MM.1S (cell line): Measurements from ENCODE around the gene KLHL36.

Experiments
- EZH2 ChIP-seq: fragments of 300-600 bp; sonication (generic); optimal IDR thresholded peaks from 2 replicates; pipeline ENCODE3; 2017; ENCODE audit warnings: low read depth, mild to moderate bottlenecking, antibody characterized with exemption, low read length, mixed read lengths
- TF ChIP-seq, protein P1 (sequence below): fragments of 300-600 bp; sonication (generic); IDR thresholded peaks from 2 replicates; pipeline ENCODE4 v1.5.1; 2016; ENCODE audit warnings: antibody characterized with exemption, low read length, mixed read lengths

DNA sequence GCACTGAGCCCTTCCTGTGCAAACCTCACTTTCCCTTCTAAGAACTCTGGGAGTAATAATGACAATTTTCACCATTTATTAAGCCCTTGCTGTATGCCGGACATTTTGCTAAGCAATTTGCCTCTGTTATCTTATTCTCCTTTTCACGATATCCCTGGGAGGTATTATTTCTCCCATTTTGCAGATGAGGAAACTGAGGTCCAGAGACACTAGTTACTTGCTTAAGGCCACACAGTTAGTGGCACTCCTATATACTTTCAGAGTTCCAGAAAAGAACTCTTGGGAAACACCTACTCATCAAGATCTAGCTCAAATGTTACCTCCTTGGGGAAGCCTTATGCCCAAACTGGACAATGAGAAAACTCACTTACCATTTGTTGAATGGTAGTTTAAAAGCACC is 46.7 kb downstream of the KLHL36 start:
- no peak for TF ChIP-seq EZH2
- TF ChIP-seq, protein P1, sequence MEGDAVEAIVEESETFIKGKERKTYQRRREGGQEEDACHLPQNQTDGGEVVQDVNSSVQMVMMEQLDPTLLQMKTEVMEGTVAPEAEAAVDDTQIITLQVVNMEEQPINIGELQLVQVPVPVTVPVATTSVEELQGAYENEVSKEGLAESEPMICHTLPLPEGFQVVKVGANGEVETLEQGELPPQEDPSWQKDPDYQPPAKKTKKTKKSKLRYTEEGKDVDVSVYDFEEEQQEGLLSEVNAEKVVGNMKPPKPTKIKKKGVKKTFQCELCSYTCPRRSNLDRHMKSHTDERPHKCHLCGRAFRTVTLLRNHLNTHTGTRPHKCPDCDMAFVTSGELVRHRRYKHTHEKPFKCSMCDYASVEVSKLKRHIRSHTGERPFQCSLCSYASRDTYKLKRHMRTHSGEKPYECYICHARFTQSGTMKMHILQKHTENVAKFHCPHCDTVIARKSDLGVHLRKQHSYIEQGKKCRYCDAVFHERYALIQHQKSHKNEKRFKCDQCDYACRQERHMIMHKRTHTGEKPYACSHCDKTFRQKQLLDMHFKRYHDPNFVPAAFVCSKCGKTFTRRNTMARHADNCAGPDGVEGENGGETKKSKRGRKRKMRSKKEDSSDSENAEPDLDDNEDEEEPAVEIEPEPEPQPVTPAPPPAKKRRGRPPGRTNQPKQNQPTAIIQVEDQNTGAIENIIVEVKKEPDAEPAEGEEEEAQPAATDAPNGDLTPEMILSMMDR: no peak
